A549 (cell line): ENCODE measurements around the gene RUNX2.

ENCODE experiments used
- CBX2 ChIP-seq: fragments of 200-600 bp; sonication (generic); IDR thresholded peaks from 2 replicates; pipeline ENCODE4 v1.6.1; 2016; ENCODE audit warnings: low read depth, mild to moderate bottlenecking, borderline replicate concordance
- CTCF ChIP-seq: fragments of >200 bp; sonication (Bioruptor Twin); formaldehyde crosslinking; IDR thresholded peaks from 3 replicates; pipeline ENCODE4 v1.5.1; 2016
- POLR2A ChIP-seq: IDR thresholded peaks from 2 replicates; pipeline ENCODE4 v1.6.1; 2012; ENCODE audit warnings: mild to moderate bottlenecking, low read length
- POLR2AphosphoS2 ChIP-seq: conservative IDR thresholded peaks from 2 replicates; pipeline ENCODE4 v1.6.1; 2012; ENCODE audit warnings: low read length, improper control_type of control experiment, inconsistent platforms
- RAD21 ChIP-seq, 2 experiments: fragments of >200 bp in 1 of 2; sonication (Bioruptor Twin) in 1 of 2; formaldehyde crosslinking in 1 of 2; IDR thresholded peaks in 1 of 2; conservative IDR thresholded peaks in 1 of 2; 2 replicates in 1 of 2; 3 replicates in 1 of 2; pipeline ENCODE4 v1.6.1; 2012 to 2018; ENCODE audit warnings: inconsistent platforms in 1 of 2

GRCh38 chr6:45461486-45461885 is 133.4 kb downstream of the RUNX2 start:
- no peak for TF ChIP-seq POLR2A
- no peak for TF ChIP-seq POLR2AphosphoS2
- TF ChIP-seq CBX2, result no peak
- no peak for TF ChIP-seq RAD21 (conservative IDR thresholded peaks at IDR 0.05 in 1 of 2, IDR thresholded peaks at IDR 0.05 in 1 of 2)
- TF ChIP-seq CTCF, result no peak
